Measurements from ENCODE around the gene GATA2. TPM values are rescaled to one million over a fixed set of nuclear protein-coding genes. Genes with fewer than 3 reads are reported as not detected.

The GATA2 gene
- total and polyA plus RNA-seq, 12 donors = 6.8 to 29.8 (median 12.6) TPM

DNA sequence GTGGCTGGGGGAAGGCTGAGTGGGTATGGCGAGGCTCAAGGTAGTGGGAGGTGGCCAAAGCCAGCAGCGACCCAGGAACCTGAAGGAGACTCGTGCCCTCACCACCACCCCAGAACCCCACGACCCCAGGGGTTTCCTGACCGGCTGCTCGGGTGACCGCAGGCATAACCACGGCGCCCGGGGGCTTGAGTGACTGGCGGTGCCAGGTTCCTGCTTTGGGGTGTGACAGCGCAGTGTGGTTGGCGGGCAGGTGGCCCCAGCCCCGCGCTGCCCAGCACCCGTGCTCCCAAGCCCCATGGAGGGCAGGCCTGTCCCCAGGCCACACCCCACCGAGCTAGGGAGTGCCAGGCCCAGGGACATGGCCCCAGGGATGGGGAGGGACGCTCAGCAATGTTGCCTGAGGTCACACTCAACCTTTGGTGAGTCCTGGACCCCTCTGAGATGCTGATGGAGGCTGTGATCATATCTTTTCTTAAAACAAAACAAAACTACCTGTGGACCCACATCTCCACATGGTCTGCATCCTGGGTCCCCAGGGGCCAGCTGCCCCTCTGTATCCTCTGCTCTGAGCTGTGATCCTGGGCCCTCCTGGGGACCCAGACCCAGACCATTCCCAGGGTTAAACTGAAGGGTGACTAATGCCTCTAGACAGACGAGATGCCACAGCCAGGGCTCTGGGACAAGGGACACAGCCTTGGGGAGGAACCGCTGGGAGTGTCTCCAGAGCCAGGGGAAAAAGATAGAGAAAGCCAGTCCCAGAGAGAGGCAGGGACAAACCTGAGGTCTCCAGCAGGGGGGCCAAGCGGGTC, 39.3 kb downstream of the GATA2 start:
- no peak for DNase-seq
- H3K4me3 ChIP-seq = no peak overlapping the region
- intact Hi-C loops (cut with DNase I) = no loop called here
- no peak for TF ChIP-seq CTCF (IDR thresholded peaks at IDR 0.05)
- H3K9me3 ChIP-seq = no peaks in the 10 kb centered on the region
- ATAC-seq = no peak
- WGBS, 2 donors = 87 to 89% methylated on average over 21 of the region's 21 CpGs
- H3K4me1 ChIP-seq = no peaks in the 10 kb centered on the region
- no peak overlapping the region for H3K27ac ChIP-seq
- no peaks in the 10 kb centered on the region for H3K36me3 ChIP-seq
- H3K27me3 ChIP-seq = peaks cover 7 to 53% (median 26%) of the 10 kb centered on the region in 7 donors

- WGBS, 2 donors = 90 to 93% methylated on average over 21 of the region's 21 CpGs
- peaks cover 7 to 53% (median 26%) of the 10 kb centered on the region in 7 donors for H3K27me3 ChIP-seq
- DNase-seq (no peak), ATAC-seq (no peak)
- H3K4me1 ChIP-seq = no peaks in the 10 kb centered on the region
- no peak for TF ChIP-seq CTCF (IDR thresholded peaks at IDR 0.05)
- intact Hi-C loops (cut with DNase I) = no loop called here
- H3K27ac ChIP-seq = no peak overlapping the region
- H3K9me3 ChIP-seq = no peaks in the 10 kb centered on the region
- H3K4me3 ChIP-seq = no peak overlapping the region
- H3K36me3 ChIP-seq = no peaks in the 10 kb centered on the region
Observed at GRCh38 chr3:128452678-128453275, 40.2 kb downstream of the GATA2 start.

GRCh38 chr3:128452120-128452519, 40.9 kb downstream of the GATA2 start:
- TF ChIP-seq CTCF (IDR thresholded peaks at IDR 0.05) = no peak
- Histone ChIP-seq H3K9me3 (no peaks in the 10 kb centered on the region), H3K27me3 (peaks cover 7 to 47% (median 21%) of the 10 kb centered on the region in 7 donors), H3K36me3 (no peaks in the 10 kb centered on the region), H3K4me1 (no peaks in the 10 kb centered on the region), H3K4me3 (no peak overlapping the region), H3K27ac (no peak overlapping the region)
- intact Hi-C loops (cut with DNase I) = no loop called here
- ATAC-seq = no peak
- DNase-seq = no peak
- WGBS, 2 donors = 89 to 91% methylated on average over 9 of the region's 9 CpGs

DNA sequence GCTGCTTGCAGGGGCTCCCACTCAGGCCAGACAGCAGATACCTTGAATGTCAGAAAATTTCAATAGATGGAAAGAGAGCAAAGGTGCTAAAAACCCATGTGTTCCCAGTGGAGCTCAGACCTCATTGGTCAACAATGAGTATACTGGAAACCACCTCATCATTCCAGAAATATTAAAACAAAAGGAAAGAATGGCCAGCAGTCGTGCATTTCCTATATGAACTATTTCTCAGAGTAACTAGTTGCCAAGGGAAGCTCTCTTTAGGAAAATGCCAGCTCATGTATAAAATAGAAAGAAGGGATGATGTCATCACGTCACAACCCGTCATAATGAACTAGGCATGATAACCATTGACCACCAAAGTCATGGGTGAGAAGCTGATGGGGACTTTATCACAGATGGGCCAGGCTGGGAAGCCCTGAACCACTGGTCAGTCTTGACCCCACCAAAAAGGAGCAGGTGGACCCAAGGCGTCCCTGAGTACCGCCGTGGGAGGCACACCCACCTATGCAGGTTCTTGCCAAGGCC, 43.8 kb downstream of the GATA2 start:
- WGBS, 2 donors = 86 to 91% methylated on average over 6 of the region's 6 CpGs
- Histone ChIP-seq H3K4me1 (no peaks in the 10 kb centered on the region), H3K9me3 (no peaks in the 10 kb centered on the region), H3K36me3 (no peaks in the 10 kb centered on the region), H3K27me3 (peaks cover 0 to 17% (median 2%) of the 10 kb centered on the region in 7 donors), H3K4me3 (no peak overlapping the region), H3K27ac (no peak overlapping the region)
- intact Hi-C loops (cut with DNase I) = no loop called here
- no peak for TF ChIP-seq CTCF (IDR thresholded peaks at IDR 0.05)
- ATAC-seq (no peak), DNase-seq (no peak)
